Activated naive CD8-positive, alpha-beta T cell treated with anti-CD3 and anti-CD28 coated beads, Interleukin-2, amount 50 U/mL, for 24 hours (primary cell): ENCODE measurements around the gene CBFB.
"Not testable (repeated sequence)": the region's sequence is repeated elsewhere in the genome, so short reads cannot be mapped to it uniquely, and the experiment has no call there.

Experiments used
- ATAC-seq: fragments of 150-1000 bp; cut with Tn5 transposase; one replicate; pipeline ENCODE4 v1.10.0; 2021
- DNase-seq: peaks from one replicate; pipeline ENCODE4 v3.0.0; 2021
- H3K27ac Mint-ChIP-seq: one replicate; pipeline ENCODE4 v1.8.0; 2021; ENCODE audit warnings: mild to moderate bottlenecking, mixed read lengths
- H3K27me3 Mint-ChIP-seq: one replicate; pipeline ENCODE4 v1.8.0; 2021; ENCODE audit warnings: mixed read lengths
- H3K36me3 Mint-ChIP-seq: one replicate; pipeline ENCODE4 v1.8.0; 2021; ENCODE audit warnings: low read depth, mixed read lengths
- H3K4me1 Mint-ChIP-seq: one replicate; pipeline ENCODE4 v1.8.0; 2021; ENCODE audit warnings: mixed read lengths
- H3K4me3 Mint-ChIP-seq: one replicate; pipeline ENCODE4 v1.8.0; 2021; ENCODE audit warnings: mild to moderate bottlenecking, moderate library complexity, mixed read lengths
- H3K9me3 Mint-ChIP-seq: one replicate; pipeline ENCODE4 v1.8.0; 2021; ENCODE audit warnings: mixed read lengths

Gene CBFB

DNA sequence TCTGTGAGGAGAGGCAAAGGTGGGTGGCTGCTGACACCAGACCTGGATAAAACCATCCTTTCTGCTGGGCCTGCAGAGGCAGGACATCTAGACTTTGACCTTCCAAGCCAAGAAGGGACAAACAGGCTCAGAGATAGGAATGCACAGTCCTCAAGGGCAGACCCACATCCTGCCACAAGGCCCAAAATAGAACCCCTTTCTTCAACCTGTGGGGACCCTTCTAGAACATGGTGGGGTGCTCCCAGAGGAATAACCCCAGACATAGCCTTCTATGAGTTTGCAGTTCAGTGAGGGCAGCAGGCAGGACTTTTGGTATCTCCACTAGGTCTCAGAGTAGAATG, 3.8 kb upstream of the CBFB start:
- Mint-ChIP-seq H3K4me1 (peaks cover 18% of the 10 kb centered on the region), H3K9me3 (no peaks in the 10 kb centered on the region), H3K36me3 (peaks cover 4% of the 10 kb centered on the region), H3K27ac (no peak overlapping the region), H3K27me3 (no peaks in the 10 kb centered on the region), H3K4me3 (no peak overlapping the region)
- no peak for ATAC-seq
- no peak for DNase-seq

DNA sequence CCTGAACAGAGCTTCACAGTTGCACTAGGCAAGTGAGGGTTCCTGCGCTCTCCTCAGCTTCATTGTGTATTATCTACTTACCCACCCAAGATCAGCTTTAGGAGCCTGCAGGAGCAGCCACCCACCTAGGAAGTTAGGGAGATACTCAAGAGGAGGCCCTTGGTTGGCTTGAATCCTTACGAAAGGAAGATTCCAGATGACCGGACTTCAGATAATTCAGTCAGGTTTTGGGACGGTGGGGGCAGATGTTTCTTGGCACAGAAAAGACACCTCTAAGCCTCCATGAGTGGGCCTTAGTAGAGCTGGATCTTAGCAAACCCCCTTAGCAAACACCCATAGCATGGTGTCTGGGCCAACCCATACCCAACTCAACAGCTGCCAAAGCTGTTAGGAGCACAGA, 2.4 kb upstream of the CBFB start:
- ATAC-seq (no peak), DNase-seq (no peak)
- Mint-ChIP-seq H3K4me1 (peaks cover 30% of the 10 kb centered on the region), H3K9me3 (no peaks in the 10 kb centered on the region), H3K27me3 (no peaks in the 10 kb centered on the region), H3K36me3 (peaks cover 13% of the 10 kb centered on the region), H3K4me3 (no peak overlapping the region), H3K27ac (no peak overlapping the region)

DNA sequence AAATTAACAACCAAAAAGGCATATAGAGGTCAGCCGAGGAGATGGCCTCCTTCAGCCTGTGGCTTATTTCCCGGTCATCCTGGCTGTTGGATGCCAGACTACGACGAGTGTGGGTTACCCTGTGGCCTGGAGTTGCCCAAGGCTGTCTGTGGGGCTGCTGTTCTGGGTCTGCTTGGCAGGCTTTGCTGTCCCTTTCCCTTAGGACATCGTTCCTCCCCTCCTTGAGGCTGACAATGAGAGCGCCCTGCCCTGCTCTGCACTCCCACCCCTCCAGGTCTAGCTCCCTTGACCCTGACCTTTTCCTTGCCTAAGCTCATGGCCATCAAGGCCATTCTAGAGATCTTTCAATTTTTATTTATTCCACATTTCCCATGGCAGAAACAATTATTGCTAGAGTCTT, 1.9 kb upstream of the CBFB start:
- H3K4me3 Mint-ChIP-seq, result peak overlapping the region; percentile 44
- H3K4me1 Mint-ChIP-seq, result peaks cover 34% of the 10 kb centered on the region

DNA sequence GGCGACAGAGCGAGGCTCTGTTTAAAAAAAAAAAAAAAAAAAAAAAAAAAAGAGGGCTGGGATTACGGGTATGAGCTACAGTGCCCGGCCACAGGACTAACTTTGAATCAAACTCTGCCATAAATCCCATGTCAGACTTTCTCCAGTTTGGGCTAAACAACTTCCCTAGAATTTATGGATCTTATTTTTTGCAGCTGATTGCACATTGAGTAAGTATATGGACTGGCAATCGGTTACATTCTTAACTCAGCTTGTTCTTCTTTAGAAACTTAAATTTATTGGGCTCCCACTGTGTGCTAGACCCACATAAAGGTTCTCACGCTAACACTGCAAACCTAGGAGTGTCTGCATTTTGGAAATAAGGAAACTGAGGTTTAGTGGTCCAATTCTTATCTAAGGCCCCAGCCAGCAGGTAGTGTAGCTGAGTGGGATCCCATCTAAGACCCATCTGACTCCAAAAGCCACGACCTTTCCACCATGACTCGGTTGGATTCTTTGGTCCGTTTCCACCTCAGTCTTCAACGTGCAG, 718 bp upstream of the CBFB start:
- Mint-ChIP-seq H3K27ac (peak overlapping the region; percentile 91), H3K36me3 (peaks cover 25% of the 10 kb centered on the region), H3K4me1 (peaks cover 43% of the 10 kb centered on the region), H3K4me3 (peak overlapping the region; percentile 88), H3K27me3 (no peaks in the 10 kb centered on the region), H3K9me3 (no peaks in the 10 kb centered on the region)
- no peak for ATAC-seq
- DNase-seq, result no peak

More for the DNA sequence above, 1.9 kb upstream of the CBFB start:
- H3K27ac Mint-ChIP-seq, result peak overlapping the region; percentile 49
- H3K27me3 Mint-ChIP-seq, result no peaks in the 10 kb centered on the region
- ATAC-seq, result no peak
- no peak for DNase-seq
- peaks cover 17% of the 10 kb centered on the region for H3K36me3 Mint-ChIP-seq
- H3K9me3 Mint-ChIP-seq, result no peaks in the 10 kb centered on the region

DNA sequence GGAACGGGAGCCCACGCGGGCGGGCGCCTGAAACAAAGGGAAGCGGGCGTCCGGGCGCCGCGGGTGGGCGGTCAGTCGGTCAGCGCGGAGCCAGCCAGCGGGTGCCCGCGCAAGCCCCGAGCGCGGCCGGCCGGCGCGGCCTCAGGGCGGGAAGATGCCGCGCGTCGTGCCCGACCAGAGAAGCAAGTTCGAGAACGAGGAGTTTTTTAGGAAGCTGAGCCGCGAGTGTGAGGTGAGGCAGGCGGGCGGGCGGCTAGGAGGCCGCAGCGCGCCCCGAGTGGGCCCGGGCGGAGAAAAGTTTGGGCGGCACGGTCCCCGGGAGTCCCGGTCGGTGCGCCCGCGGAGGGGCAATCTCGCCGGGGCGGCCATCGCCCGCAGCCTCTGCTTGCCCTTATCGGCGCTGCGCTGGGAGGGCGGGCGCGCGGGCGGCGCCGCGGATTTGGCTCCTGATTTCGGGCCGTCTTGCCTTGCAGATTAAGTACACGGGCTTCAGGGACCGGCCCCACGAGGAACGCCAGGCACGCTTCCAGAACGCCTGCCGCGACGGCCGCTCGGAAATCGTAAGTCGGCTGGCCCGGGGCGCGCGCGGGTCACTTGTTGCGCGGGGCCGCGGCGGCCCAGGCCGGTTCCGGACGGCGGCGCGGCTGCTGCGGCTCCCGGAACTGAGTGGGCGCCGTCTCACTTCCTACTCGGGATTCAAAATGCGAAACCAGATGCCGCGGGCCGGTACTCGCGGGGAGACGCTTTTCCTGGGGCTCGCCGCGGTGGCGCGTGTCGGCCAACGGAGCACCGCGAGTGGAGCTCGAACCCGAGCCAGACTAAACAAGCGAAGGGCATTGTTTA, 526 bp downstream of the CBFB start:
- Mint-ChIP-seq H3K9me3 (no peaks in the 10 kb centered on the region), H3K36me3 (peaks cover 30% of the 10 kb centered on the region), H3K4me1 (peaks cover 47% of the 10 kb centered on the region), H3K4me3 (peak overlapping the region; percentile 88), H3K27me3 (no peaks in the 10 kb centered on the region), H3K27ac (peak overlapping the region; percentile 81)
- DNase-seq (peak; percentile 71), ATAC-seq (peak; percentile 34)

DNA sequence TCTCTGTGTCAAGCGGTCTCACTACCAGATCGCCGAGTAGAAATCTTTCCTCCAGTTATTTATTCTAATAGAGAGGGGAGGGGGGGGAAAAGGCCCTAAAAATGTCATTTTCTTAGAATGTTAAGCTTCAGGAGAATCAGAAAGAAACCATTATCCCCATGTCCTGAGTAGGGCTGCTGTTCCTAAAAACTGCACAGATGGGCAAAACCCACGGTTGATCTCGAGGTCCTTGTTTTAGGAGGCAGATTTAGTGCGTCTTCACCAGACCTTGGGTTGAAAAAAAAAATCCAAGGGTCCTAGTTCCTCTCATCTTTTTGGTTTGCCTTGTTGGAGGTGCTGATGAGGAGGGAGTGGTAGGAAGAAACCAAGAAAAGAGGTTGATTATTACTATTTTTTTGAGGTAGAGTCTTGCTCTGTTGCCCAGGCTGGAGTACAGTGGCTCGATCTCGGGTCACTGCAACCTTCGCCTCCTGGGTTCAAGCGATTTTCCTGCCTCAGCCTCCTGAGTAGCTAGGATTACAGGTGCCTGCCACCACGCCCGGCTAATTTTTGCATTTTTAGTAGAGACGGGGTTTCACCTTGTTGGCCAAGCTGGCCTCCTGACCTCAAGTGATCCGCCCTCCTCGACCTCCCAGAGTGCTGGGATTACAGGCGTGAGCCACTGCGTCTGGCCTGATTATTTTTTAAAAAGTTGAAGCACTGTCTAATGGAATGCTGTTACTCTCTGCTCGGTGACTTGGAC, 1.4 kb downstream of the CBFB start:
- peaks cover 37% of the 10 kb centered on the region for H3K36me3 Mint-ChIP-seq
- no peak for DNase-seq

DNA sequence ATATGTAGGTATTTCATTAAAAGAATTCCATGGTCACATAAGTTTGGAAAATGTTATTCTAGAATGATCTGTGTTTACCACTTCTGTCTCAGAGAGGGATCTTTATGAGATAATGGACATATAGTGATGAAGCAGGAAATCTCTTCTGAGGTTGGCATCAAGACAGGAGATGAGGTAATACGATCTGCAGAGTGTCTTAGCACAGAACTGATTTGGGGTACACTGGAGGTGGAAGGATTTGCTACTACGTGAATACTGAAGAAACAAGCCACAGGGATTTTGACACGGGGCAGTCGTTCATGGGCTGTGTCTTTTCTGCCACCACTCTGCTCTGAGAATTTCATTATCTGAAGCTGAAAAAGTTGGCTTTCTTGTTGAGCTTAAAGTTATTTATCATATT, 5.5 kb downstream of the CBFB start:
- no peak overlapping the region for H3K4me3 Mint-ChIP-seq
- H3K27me3 Mint-ChIP-seq, result no peaks in the 10 kb centered on the region
- H3K4me1 Mint-ChIP-seq, result peaks cover 52% of the 10 kb centered on the region
- ATAC-seq (no peak), DNase-seq (no peak)
- peaks cover 55% of the 10 kb centered on the region for H3K36me3 Mint-ChIP-seq
- peak overlapping the region; percentile 7 for H3K27ac Mint-ChIP-seq
- H3K9me3 Mint-ChIP-seq, result no peaks in the 10 kb centered on the region

More for the DNA sequence above, 1.4 kb downstream of the CBFB start:
- no peaks in the 10 kb centered on the region for H3K27me3 Mint-ChIP-seq
- no peaks in the 10 kb centered on the region for H3K9me3 Mint-ChIP-seq
- ATAC-seq, result no peak
- peak overlapping the region; percentile 88 for H3K4me3 Mint-ChIP-seq
- H3K27ac Mint-ChIP-seq, result peak overlapping the region; percentile 81
- peaks cover 51% of the 10 kb centered on the region for H3K4me1 Mint-ChIP-seq

DNA sequence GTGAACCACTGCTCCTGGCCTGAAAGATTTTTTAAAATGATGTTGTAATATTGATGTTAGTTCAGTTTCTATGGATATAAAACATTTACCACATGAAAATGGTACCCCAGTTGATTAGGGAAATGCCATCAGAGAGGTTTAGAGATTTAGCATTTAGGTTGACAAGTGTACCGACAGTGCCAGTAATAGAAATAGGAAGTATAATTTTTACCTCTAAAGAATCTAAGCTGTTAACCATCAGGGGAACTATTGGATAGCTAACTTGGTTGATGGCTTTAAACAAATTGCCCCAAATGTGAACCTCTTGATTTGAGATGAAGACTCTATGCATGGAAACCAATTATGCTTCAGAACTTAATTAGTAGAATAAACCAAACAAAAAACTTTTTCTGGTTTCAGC, 6.4 kb downstream of the CBFB start:
- H3K27me3 Mint-ChIP-seq, result no peaks in the 10 kb centered on the region
- DNase-seq, result no peak
- no peak for ATAC-seq
- H3K9me3 Mint-ChIP-seq, result no peaks in the 10 kb centered on the region
- no peak overlapping the region for H3K4me3 Mint-ChIP-seq
- peaks cover 57% of the 10 kb centered on the region for H3K36me3 Mint-ChIP-seq
- H3K4me1 Mint-ChIP-seq, result peaks cover 53% of the 10 kb centered on the region
- H3K27ac Mint-ChIP-seq, result no peak overlapping the region

DNA sequence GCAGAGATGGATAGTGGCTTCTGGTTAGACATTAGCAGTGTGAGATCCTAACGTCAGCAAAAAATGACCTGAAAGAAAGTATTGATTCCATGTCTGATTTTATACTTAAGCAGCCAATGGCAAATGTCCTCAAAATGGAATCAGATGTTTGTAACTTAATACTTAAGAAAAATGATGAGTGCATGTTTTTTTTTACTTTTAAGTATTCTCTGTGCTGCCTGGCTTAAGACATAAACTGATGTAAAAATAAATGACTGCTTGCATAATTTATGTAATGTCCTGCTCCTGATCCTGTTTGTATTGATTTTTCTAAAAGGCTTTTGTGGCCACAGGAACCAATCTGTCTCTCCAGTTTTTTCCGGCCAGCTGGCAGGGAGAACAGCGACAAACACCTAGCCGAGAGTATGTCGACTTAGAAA, 7.4 kb downstream of the CBFB start:
- DNase-seq (no peak), ATAC-seq (no peak)
- Mint-ChIP-seq H3K4me3 (no peak overlapping the region), H3K27me3 (no peaks in the 10 kb centered on the region), H3K36me3 (peaks cover 61% of the 10 kb centered on the region), H3K9me3 (no peaks in the 10 kb centered on the region), H3K4me1 (peaks cover 53% of the 10 kb centered on the region), H3K27ac (no peak overlapping the region)

DNA sequence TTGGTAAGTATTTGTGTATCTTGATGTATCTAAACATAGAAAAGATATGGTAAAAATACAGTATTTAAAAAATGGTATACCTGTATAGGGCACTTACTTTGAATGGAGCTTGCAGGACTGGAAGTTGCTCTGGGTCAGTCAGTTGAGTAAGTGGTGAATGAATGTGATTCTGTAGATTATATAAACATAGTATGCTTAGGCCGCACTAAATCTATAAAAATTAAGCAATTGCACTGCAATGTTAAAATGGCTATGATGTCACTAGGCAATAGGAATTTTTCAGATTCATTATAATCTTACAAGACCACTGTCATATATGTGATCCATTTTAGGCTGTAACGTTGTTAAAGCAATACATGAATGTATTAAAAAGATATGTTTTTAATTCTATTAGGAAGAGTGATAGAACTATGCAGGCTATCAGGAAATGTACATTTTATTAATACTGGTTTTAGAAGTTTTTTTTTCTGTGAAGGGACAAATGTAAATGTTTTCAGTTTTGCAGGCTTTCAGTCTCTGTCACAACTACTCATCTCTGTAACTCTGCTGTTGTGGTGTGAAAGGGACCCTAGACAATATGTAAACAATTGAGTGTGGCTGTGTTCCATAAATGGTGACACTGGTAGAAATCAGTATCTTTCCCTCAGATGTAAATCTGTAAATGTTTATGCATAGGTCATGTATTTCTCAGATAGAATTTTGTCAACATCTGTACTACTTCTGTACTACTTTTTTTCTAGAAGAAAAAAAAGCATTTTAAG, 10.5 kb downstream of the CBFB start:
- Mint-ChIP-seq H3K4me1 (peaks cover 38% of the 10 kb centered on the region), H3K36me3 (peaks cover 47% of the 10 kb centered on the region), H3K4me3 (no peak overlapping the region), H3K27ac (no peak overlapping the region), H3K9me3 (no peaks in the 10 kb centered on the region), H3K27me3 (no peaks in the 10 kb centered on the region)
- ATAC-seq (no peak), DNase-seq (no peak)

DNA sequence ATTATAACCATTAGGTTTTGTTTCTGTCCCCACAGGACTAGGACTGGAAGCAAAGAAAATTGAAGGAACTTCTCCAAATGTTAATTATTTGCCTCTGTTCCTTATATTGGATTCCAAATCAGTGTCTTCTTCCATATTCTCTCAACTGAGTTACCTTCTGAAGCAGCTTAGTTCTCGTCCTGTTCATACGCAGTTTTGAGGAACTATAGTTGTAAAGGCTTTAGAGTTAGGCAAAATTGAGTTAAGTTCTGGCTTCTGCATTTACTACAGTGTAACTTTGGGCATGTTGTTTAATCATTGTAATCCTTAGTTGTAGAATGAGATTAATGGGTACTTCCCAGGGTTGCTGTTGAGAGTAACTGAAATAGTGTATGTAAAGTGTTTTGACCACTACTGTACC, 11.2 kb downstream of the CBFB start:
- ATAC-seq (no peak), DNase-seq (no peak)
- Mint-ChIP-seq H3K27ac (no peak overlapping the region), H3K36me3 (peaks cover 42% of the 10 kb centered on the region), H3K4me1 (peaks cover 31% of the 10 kb centered on the region), H3K9me3 (no peaks in the 10 kb centered on the region), H3K27me3 (no peaks in the 10 kb centered on the region), H3K4me3 (no peak overlapping the region)

DNA sequence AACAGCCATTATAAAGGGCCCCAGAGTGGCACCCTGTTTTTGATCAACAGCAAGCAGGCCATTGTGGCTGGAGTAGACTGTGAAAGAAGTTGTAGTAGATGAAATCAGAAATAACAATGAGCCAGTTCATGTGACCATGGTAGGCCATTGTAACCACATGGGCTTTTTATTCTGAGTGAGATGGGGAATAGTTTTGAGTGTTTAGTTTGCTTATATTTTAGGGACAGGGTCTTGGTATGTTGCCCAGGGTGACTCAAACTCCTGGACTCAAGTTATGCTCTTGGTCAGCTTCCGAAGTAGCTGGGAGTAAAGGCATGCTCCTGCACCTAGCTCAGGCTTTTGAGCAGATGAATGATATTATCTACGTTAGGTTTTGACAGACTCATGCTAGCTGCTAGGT, 12.0 kb downstream of the CBFB start:
- no peaks in the 10 kb centered on the region for H3K9me3 Mint-ChIP-seq
- H3K4me3 Mint-ChIP-seq, result no peak overlapping the region
- DNase-seq (no peak), ATAC-seq (no peak)
- H3K27ac Mint-ChIP-seq, result no peak overlapping the region
- peaks cover 41% of the 10 kb centered on the region for H3K36me3 Mint-ChIP-seq
- H3K27me3 Mint-ChIP-seq, result no peaks in the 10 kb centered on the region
- peaks cover 25% of the 10 kb centered on the region for H3K4me1 Mint-ChIP-seq

DNA sequence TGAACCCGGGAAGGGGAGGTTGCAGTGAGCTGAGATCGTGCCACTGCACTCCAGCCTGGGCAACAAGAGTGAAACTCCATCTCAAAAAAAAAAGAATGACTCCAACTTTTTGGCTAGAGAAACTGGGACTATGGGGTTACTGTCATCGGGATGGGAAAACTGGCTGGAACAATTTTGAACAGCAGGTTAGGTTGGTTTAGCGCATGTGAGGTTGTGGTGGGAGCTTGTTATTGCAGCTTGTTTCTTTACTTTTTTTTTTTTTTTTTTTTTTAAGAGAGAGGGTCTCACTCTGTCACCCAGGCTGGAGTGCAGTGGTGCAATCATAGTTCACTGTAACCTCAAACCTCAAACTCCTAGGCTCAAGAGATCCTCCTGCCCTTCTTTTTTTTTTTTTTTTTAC, 12.6 kb downstream of the CBFB start:
- H3K27me3 Mint-ChIP-seq, DNase-seq, ATAC-seq, H3K27ac Mint-ChIP-seq, H3K9me3 Mint-ChIP-seq, H3K4me3 Mint-ChIP-seq: not testable (repeated sequence)
- Mint-ChIP-seq H3K36me3 (peaks cover 40% of the 10 kb centered on the region), H3K4me1 (peaks cover 23% of the 10 kb centered on the region)

DNA sequence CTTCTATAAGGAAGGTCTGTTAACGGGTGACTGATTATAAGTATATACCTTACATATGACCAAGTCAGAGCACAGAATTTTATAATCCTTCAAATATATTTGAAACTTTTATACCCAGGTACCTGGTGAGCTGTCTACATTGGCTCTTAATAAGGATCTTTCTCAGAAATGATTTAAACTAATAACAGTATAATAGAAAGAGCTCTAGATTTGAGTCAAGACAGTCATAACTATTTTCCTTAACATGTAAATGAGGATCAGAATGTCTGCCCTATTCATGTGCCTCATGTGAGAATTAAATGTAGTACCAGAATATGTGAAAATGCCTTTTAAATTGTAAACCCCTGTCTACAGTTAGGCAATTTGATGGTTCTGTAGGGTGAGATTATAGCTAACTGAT, 14.5 kb downstream of the CBFB start:
- Mint-ChIP-seq H3K4me3 (no peak overlapping the region), H3K4me1 (peaks cover 19% of the 10 kb centered on the region), H3K36me3 (peaks cover 37% of the 10 kb centered on the region), H3K9me3 (no peaks in the 10 kb centered on the region), H3K27me3 (no peaks in the 10 kb centered on the region), H3K27ac (no peak overlapping the region)
- ATAC-seq (no peak), DNase-seq (no peak)
